ENCODE measurements around the gene MYO5B.

The MYO5B gene

GRCh38 chr18:50004013-50004412 lies 190.9 kb downstream of the MYO5B start:
- FAIRE-seq (no peak), DNase-seq (ENCODE audit: insufficient read length, low spot score) (no peak)
- TF ChIP-seq POLR2A (IDR thresholded peaks at IDR 0.05; ENCODE audit: low read depth, low read length) = no peak

- DNase-seq (ENCODE audit: insufficient read length, low spot score) (no peak), FAIRE-seq (no peak)
- TF ChIP-seq POLR2A (IDR thresholded peaks at IDR 0.05; ENCODE audit: low read depth, low read length) = no peak
Observed at GRCh38 chr18:50002781-50003180, 192.2 kb downstream of the MYO5B start.

- FAIRE-seq = no peak
- no peak for DNase-seq (ENCODE audit: insufficient read length, low spot score)
- TF ChIP-seq POLR2A (IDR thresholded peaks at IDR 0.05; ENCODE audit: low read depth, low read length) = no peak
Observed at GRCh38 chr18:50000227-50000626, 194.7 kb downstream of the MYO5B start.

- FAIRE-seq = no peak
- no peak for DNase-seq (ENCODE audit: insufficient read length, low spot score)
- TF ChIP-seq POLR2A (IDR thresholded peaks at IDR 0.05; ENCODE audit: low read depth, low read length) = no peak
Observed at GRCh38 chr18:49999128-49999527, 195.8 kb downstream of the MYO5B start.

GRCh38 chr18:49997558-49997957 lies 197.4 kb downstream of the MYO5B start:
- DNase-seq (ENCODE audit: insufficient read length, low spot score) = no peak
- TF ChIP-seq POLR2A (IDR thresholded peaks at IDR 0.05; ENCODE audit: low read depth, low read length) = no peak
- FAIRE-seq = no peak

GRCh38 chr18:49994410-49994809 lies 200.5 kb downstream of the MYO5B start:
- FAIRE-seq (no peak), DNase-seq (ENCODE audit: insufficient read length, low spot score) (no peak)
- no peak for TF ChIP-seq POLR2A (IDR thresholded peaks at IDR 0.05; ENCODE audit: low read depth, low read length)

GRCh38 chr18:49993299-49993698 lies 201.6 kb downstream of the MYO5B start:
- no peak for TF ChIP-seq POLR2A (IDR thresholded peaks at IDR 0.05; ENCODE audit: low read depth, low read length)
- no peak for FAIRE-seq
- no peak for DNase-seq (ENCODE audit: insufficient read length, low spot score)

GRCh38 chr18:49988733-49989132 lies 206.2 kb downstream of the MYO5B start:
- no peak for DNase-seq (ENCODE audit: insufficient read length, low spot score)
- TF ChIP-seq POLR2A (IDR thresholded peaks at IDR 0.05; ENCODE audit: low read depth, low read length) = no peak
- FAIRE-seq = no peak

GRCh38 chr18:49988101-49988500 lies 206.8 kb downstream of the MYO5B start:
- TF ChIP-seq POLR2A (IDR thresholded peaks at IDR 0.05; ENCODE audit: low read depth, low read length) = no peak
- DNase-seq (ENCODE audit: insufficient read length, low spot score) = no peak
- FAIRE-seq = no peak

GRCh38 chr18:49985236-49985635 lies 209.7 kb downstream of the MYO5B start:
- no peak for TF ChIP-seq POLR2A (IDR thresholded peaks at IDR 0.05; ENCODE audit: low read depth, low read length)
- FAIRE-seq = no peak
- no peak for DNase-seq (ENCODE audit: insufficient read length, low spot score)

- TF ChIP-seq POLR2A (IDR thresholded peaks at IDR 0.05; ENCODE audit: low read depth, low read length) = no peak
- no peak for FAIRE-seq
- no peak for DNase-seq (ENCODE audit: insufficient read length, low spot score)
Observed at GRCh38 chr18:49980896-49981295, 214.1 kb downstream of the MYO5B start.

- no peak for FAIRE-seq
- TF ChIP-seq POLR2A (IDR thresholded peaks at IDR 0.05; ENCODE audit: low read depth, low read length) = no peak
- no peak for DNase-seq (ENCODE audit: insufficient read length, low spot score)
Observed at GRCh38 chr18:49976795-49977560, 218.0 kb downstream of the MYO5B start.

- no peak for FAIRE-seq
- TF ChIP-seq POLR2A (IDR thresholded peaks at IDR 0.05; ENCODE audit: low read depth, low read length) = no peak
- no peak for DNase-seq (ENCODE audit: insufficient read length, low spot score)
Observed at GRCh38 chr18:49976001-49976400, 218.9 kb downstream of the MYO5B start.

- FAIRE-seq (no peak), DNase-seq (ENCODE audit: insufficient read length, low spot score) (no peak)
- TF ChIP-seq POLR2A (IDR thresholded peaks at IDR 0.05; ENCODE audit: low read depth, low read length) = no peak
Observed at GRCh38 chr18:49974079-49974478, 220.9 kb downstream of the MYO5B start.

GRCh38 chr18:49973592-49973991 lies 221.4 kb downstream of the MYO5B start:
- DNase-seq (ENCODE audit: insufficient read length, low spot score) (no peak), FAIRE-seq (no peak)
- no peak for TF ChIP-seq POLR2A (IDR thresholded peaks at IDR 0.05; ENCODE audit: low read depth, low read length)

All from H54 (cell line).